Neural crest cell (in vitro differentiated cells): ENCODE data around the gene HAL. TPM values are rescaled to one million over a fixed set of nuclear protein-coding genes. Genes with fewer than 3 reads are reported as not detected.

Experiments used
- DNase-seq: peaks from one replicate; pipeline ENCODE4 v3.0.0; 2021; ENCODE audit warnings: low read depth, mixed read lengths, low spot score
- H3K27ac Mint-ChIP-seq: one replicate; pipeline ENCODE4 v1.8.0; 2021; ENCODE audit warnings: mild to moderate bottlenecking, mixed read lengths; ENCODE audit not compliant: unreplicated experiment
- H3K27me3 Mint-ChIP-seq: 2 replicates; pipeline ENCODE4 v1.8.0; 2021; ENCODE audit warnings: low read depth, mild to moderate bottlenecking, mixed read lengths
- H3K36me3 Mint-ChIP-seq: 2 replicates; pipeline ENCODE4 v1.8.0; 2021; ENCODE audit warnings: low read depth, mild to moderate bottlenecking, mixed read lengths
- H3K4me1 Mint-ChIP-seq: 2 replicates; pipeline ENCODE4 v1.8.0; 2021; ENCODE audit warnings: mixed read lengths
- H3K4me3 Mint-ChIP-seq: one replicate; pipeline ENCODE4 v1.8.0; 2021; ENCODE audit warnings: mild to moderate bottlenecking, mixed read lengths
- H3K9me3 Mint-ChIP-seq: 2 replicates; pipeline ENCODE4 v1.8.0; 2021; ENCODE audit warnings: mixed read lengths
- CTCF ChIP-seq: fragments of 200-600 bp; sonication (generic); conservative IDR thresholded peaks from 2 replicates; pipeline ENCODE4 v1.5.0; 2021; ENCODE audit warnings: antibody characterized with exemption, mild to moderate bottlenecking
- total RNA-seq: library from RNA; stranded (reverse); gene quantifications from 2 replicates; pipeline ENCODE4 v1.2.1, GENCODE V29; 2021

The HAL gene
- total RNA-seq, 1 donor from 2014 or later = 0.65 TPM

DNA sequence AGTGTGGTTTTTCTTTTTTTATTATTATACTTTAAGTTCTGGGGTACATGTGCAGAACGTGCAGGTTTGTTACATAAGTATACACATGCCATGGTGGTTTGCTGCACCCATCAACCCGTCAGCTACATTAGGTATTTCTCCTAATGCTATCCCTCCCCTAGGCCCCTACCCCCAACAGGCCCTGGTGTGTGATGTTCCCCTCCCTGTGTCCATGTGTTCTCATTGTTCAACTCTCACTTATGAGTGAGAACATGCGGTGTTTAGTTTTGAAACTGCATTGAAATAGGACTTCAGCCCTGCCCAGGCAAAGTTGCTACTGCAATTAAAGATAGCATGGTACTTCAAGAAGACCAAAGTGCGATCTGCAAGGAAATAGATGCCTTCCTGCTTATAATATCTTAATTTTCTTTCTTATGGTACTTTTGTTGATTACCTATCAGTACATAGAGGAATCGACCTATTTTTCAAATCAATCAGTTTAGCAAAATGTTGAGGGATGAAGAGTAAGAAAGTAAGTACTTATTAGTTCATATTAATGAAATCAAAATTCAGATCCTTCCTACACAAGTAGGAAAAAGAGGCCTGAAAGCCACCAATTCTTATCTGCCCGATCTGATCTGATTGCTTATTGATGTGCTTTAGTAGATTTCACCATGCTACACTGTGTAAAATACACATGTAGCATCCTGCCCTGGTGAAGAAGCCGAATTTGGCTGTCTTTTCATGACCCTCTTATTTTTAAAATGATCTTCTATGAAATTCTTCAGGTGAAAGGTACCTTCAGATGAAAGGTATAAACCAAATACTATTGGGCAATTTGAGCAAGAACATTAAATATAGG lies 37.6 kb upstream of the HAL start:
- no peak for TF ChIP-seq CTCF
- Mint-ChIP-seq H3K27me3 (no peaks in the 10 kb centered on the region), H3K36me3 (no peaks in the 10 kb centered on the region), H3K9me3 (no peaks in the 10 kb centered on the region), H3K27ac (no peak overlapping the region), H3K4me3 (no peak overlapping the region), H3K4me1 (peaks cover 4% of the 10 kb centered on the region)
- no peak for DNase-seq

GRCh38 chr12:96029826-96030225 lies 33.7 kb upstream of the HAL start:
- no peak overlapping the region for H3K4me3 Mint-ChIP-seq
- no peaks in the 10 kb centered on the region for H3K9me3 Mint-ChIP-seq
- no peaks in the 10 kb centered on the region for H3K27me3 Mint-ChIP-seq
- H3K36me3 Mint-ChIP-seq = no peaks in the 10 kb centered on the region
- DNase-seq = no peak
- no peak for TF ChIP-seq CTCF
- peak overlapping the region; percentile 15 for H3K27ac Mint-ChIP-seq
- peaks cover 4% of the 10 kb centered on the region for H3K4me1 Mint-ChIP-seq

DNA sequence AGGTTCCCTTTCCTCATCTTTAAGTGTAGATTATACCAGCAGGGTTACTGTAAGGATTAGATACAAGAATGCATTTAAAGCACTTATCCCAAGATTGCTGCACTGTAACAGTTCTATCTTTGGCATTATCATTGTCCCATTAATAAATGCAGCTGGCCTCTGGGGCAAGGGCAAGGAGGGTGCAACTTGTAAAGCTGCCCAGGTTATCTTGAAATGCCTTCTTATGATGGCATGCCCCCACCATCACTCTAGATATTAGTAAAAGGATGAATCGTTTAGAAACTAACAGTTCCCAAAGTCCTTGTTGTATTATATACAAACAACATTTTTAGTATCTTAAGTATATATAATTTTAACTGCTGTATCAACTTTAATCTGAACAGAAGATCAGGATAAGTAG lies 32.4 kb upstream of the HAL start:
- no peak overlapping the region for H3K4me3 Mint-ChIP-seq
- no peak for DNase-seq
- no peaks in the 10 kb centered on the region for H3K9me3 Mint-ChIP-seq
- peaks cover 4% of the 10 kb centered on the region for H3K4me1 Mint-ChIP-seq
- H3K36me3 Mint-ChIP-seq = no peaks in the 10 kb centered on the region
- no peak for TF ChIP-seq CTCF
- no peak overlapping the region for H3K27ac Mint-ChIP-seq
- H3K27me3 Mint-ChIP-seq = no peaks in the 10 kb centered on the region

- H3K27ac Mint-ChIP-seq = no peak overlapping the region
- no peaks in the 10 kb centered on the region for H3K36me3 Mint-ChIP-seq
- H3K4me3 Mint-ChIP-seq = no peak overlapping the region
- no peak for DNase-seq
- TF ChIP-seq CTCF = no peak
- H3K4me1 Mint-ChIP-seq = no peaks in the 10 kb centered on the region
- no peaks in the 10 kb centered on the region for H3K9me3 Mint-ChIP-seq
- H3K27me3 Mint-ChIP-seq = no peaks in the 10 kb centered on the region
Measured at GRCh38 chr12:96026331-96026730, 30.2 kb upstream of the HAL start.

DNA sequence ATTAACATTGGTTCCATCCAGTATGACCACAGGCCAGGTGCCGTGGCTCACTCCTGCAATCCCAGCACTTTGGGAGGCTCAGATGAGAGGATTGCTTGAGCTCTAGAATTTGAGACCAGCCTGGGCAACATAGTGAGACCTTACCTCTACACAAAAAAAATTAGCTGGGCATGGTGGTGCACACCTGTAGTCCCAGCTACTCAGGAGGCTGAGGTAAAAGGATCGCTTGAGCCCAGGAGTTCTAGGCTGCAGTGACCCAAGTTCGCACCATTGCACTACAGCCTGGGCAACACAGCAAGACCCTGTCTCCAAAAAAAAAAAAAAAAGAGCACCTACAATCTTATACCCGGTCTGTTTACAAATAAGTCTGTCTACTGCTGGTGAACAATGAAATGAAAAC lies 29.4 kb upstream of the HAL start:
- DNase-seq = no peak
- Mint-ChIP-seq H3K4me1 (no peaks in the 10 kb centered on the region), H3K36me3 (no peaks in the 10 kb centered on the region), H3K9me3 (no peaks in the 10 kb centered on the region), H3K4me3 (no peak overlapping the region), H3K27ac (no peak overlapping the region), H3K27me3 (no peaks in the 10 kb centered on the region)
- no peak for TF ChIP-seq CTCF
